Tibial nerve (tissue), 4 donors: Measurements from ENCODE around the gene ILF3.

Source experiments
- EP300 ChIP-seq, 2 donors: sonication (generic); formaldehyde crosslinking; IDR thresholded peaks; one replicate each; pipeline ENCODE4 v1.6.1; 2017; ENCODE audit warnings: antibody characterized with exemption in 2 of 2, mild to moderate bottlenecking in 1 of 2
- POLR2A ChIP-seq, 2 donors: fragments of 450-650 bp; IDR thresholded peaks; one replicate each; pipeline ENCODE4 v1.6.1; 2017; ENCODE audit warnings: antibody characterized with exemption in 2 of 2, mild to moderate bottlenecking in 2 of 2, moderate library complexity in 2 of 2
- TF ChIP-seq, protein P1 (sequence below), 5 experiments: fragments of 200-600 bp in 3 of 5; fragments of 450-650 bp in 2 of 5; sonication (generic) in 3 of 5; IDR thresholded peaks; one replicate each; pipeline ENCODE4 v1.5.1; 2016 to 2019; ENCODE audit warnings: antibody characterized with exemption in 5 of 5, mild to moderate bottlenecking in 3 of 5, moderate library complexity in 2 of 5

DNA sequence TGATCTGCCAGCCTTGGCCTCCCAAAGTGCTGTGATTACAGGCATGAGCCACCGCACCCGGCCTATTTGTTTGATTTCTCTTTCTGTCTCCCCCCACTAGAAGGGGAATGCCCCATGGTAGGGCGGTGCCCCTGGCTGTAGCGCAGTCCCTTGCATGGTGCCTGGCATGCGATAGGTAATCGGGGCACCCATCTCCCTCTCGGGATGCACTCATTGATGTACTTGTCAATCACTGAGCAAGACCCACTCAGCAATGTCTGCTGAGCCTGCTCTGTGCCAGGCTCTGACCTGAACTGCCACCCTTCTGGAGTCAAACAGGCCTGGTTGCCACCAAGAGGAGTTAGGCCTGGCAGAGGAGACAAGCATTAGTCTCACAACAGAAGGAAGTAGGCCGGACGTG is 83.6 kb downstream of the ILF3 start:
- TF ChIP-seq, protein P1, sequence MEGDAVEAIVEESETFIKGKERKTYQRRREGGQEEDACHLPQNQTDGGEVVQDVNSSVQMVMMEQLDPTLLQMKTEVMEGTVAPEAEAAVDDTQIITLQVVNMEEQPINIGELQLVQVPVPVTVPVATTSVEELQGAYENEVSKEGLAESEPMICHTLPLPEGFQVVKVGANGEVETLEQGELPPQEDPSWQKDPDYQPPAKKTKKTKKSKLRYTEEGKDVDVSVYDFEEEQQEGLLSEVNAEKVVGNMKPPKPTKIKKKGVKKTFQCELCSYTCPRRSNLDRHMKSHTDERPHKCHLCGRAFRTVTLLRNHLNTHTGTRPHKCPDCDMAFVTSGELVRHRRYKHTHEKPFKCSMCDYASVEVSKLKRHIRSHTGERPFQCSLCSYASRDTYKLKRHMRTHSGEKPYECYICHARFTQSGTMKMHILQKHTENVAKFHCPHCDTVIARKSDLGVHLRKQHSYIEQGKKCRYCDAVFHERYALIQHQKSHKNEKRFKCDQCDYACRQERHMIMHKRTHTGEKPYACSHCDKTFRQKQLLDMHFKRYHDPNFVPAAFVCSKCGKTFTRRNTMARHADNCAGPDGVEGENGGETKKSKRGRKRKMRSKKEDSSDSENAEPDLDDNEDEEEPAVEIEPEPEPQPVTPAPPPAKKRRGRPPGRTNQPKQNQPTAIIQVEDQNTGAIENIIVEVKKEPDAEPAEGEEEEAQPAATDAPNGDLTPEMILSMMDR (IDR thresholded peaks at IDR 0.05): no peak
- TF ChIP-seq POLR2A (IDR thresholded peaks at IDR 0.05) (no peak), EP300 (IDR thresholded peaks at IDR 0.05) (no peak)
